Keratinocyte (primary cell): ENCODE results near the gene ABHD8. TPM values are rescaled to one million over a fixed set of nuclear protein-coding genes. Genes with fewer than 3 reads are reported as not detected.

Experiments used
- DNase-seq: peaks from one replicate; pipeline ENCODE4 v3.0.0-alpha.2; 2011; ENCODE audit warnings: low read depth, missing footprints, low spot score
- FAIRE-seq: peaks from 2 replicates; lab custom pipeline; 2011; peaks lifted over from hg19 to GRCh38; lab: Jason Lieb, UNC
- H2AFZ ChIP-seq: 2 replicates; pipeline ENCODE4 v1.6.0; 2012; ENCODE audit warnings: low read length, control low read depth, inconsistent platforms; ENCODE audit not compliant: control insufficient read depth
- H3K27ac ChIP-seq: 2 replicates; pipeline ENCODE4 v1.5.1; 2011; ENCODE audit warnings: low read length; ENCODE audit not compliant: control insufficient read depth, insufficient read depth
- H3K27me3 ChIP-seq: 3 replicates; pipeline ENCODE4 v1.6.0; 2011; ENCODE audit warnings: low read length; ENCODE audit not compliant: control insufficient read depth, insufficient read depth; ENCODE audit errors: extremely low read depth
- H3K36me3 ChIP-seq, 2 experiments: 2 replicates in 1 of 2; 3 replicates in 1 of 2; pipeline ENCODE4 v1.5.1; 2011; ENCODE audit warnings: low read length in 2 of 2, mild to moderate bottlenecking in 1 of 2; ENCODE audit not compliant: control insufficient read depth in 2 of 2, insufficient read depth in 2 of 2; ENCODE audit errors: extremely low read depth in 1 of 2
- H3K4me1 ChIP-seq: 3 replicates; pipeline ENCODE4 v1.5.1; 2011; ENCODE audit warnings: low read length; ENCODE audit not compliant: control insufficient read depth, insufficient read depth; ENCODE audit errors: extremely low read depth
- H3K4me2 ChIP-seq: 3 replicates; pipeline ENCODE4 v1.6.0; 2011; ENCODE audit warnings: low read depth, low read length; ENCODE audit not compliant: control insufficient read depth, insufficient read depth; ENCODE audit errors: extremely low read depth
- H3K4me3 ChIP-seq, 3 experiments: fragments of 200-600 bp in 1 of 3; sonication (generic) in 1 of 3; 2 replicates in 2 of 3; 3 replicates in 1 of 3; pipeline ENCODE4 v1.5.1; 2011 to 2016; ENCODE audit warnings: low read length in 3 of 3, mild to moderate bottlenecking in 3 of 3, control low read depth in 2 of 3, inconsistent platforms in 1 of 3, low read depth in 1 of 3, mixed read lengths in 1 of 3, mixed run types in 1 of 3, moderate library complexity in 1 of 3; ENCODE audit not compliant: control insufficient read depth in 2 of 3, insufficient read depth in 2 of 3; ENCODE audit errors: extremely low read depth in 1 of 3
- H3K79me2 ChIP-seq: 2 replicates; pipeline ENCODE4 v1.6.0; 2012; ENCODE audit warnings: low read length; ENCODE audit not compliant: control insufficient read depth, insufficient read depth
- H3K9ac ChIP-seq: 3 replicates; pipeline ENCODE4 v1.6.0; 2011; ENCODE audit warnings: low read length; ENCODE audit not compliant: control insufficient read depth, insufficient read depth; ENCODE audit errors: extremely low read depth
- H3K9me1 ChIP-seq: 3 replicates; pipeline ENCODE4 v1.6.0; 2011; ENCODE audit warnings: low read length; ENCODE audit not compliant: control insufficient read depth, insufficient read depth; ENCODE audit errors: extremely low read depth
- H3K9me3 ChIP-seq: 2 replicates; pipeline ENCODE4 v1.5.1; 2012; ENCODE audit warnings: low read depth, low read length; ENCODE audit not compliant: control insufficient read depth
- H4K20me1 ChIP-seq: 3 replicates; pipeline ENCODE4 v1.6.0; 2011; ENCODE audit warnings: low read length; ENCODE audit not compliant: control insufficient read depth, insufficient read depth; ENCODE audit errors: extremely low read depth
- CTCF ChIP-seq, 3 experiments: IDR thresholded peaks in 1 of 3; conservative IDR thresholded peaks in 1 of 3; optimal IDR thresholded peaks in 1 of 3; 2 replicates in 2 of 3; 3 replicates in 1 of 3; pipeline versions ENCODE3 to v1.5.1; 2011; ENCODE audit warnings: low read length in 3 of 3, mild to moderate bottlenecking in 3 of 3, moderate library complexity in 2 of 3, control low read depth in 1 of 3, inconsistent platforms in 1 of 3; ENCODE audit not compliant: insufficient read depth in 2 of 3; ENCODE audit errors: extremely low read depth in 1 of 3
- EZH2 ChIP-seq: IDR thresholded peaks from one replicate; pipeline ENCODE4 v1.6.1; 2012; ENCODE audit warnings: inconsistent platforms, mild to moderate bottlenecking, low read length, moderate library complexity
- dilution Hi-C: fragments of 300-500 bp; cut with MboI; formaldehyde crosslinking; loops from one replicate; pipeline ENCODE4 v1.7.0; 2020; ENCODE audit warnings: low sequenced_read_pairs; ENCODE audit not compliant: extremely low pct_ligation_motif_present
- polyA plus RNA-seq, 5 experiments: library from polyadenylated mRNA; depleted of rRNA in 3 of 5; stranded (reverse) in 3 of 5; stranded (forward) in 1 of 5; unstranded in 1 of 5; fragments of >200 nt; gene quantifications; 1 replicate in 1 of 5; 2 replicates in 3 of 5; 3 replicates in 1 of 5; pipeline versions ENCODE4 v1.2.1 to v1.2.3, GENCODE V29; 2011 to 2012; ENCODE audit warnings: missing spikeins in 2 of 5, low read depth in 1 of 5, low replicate concordance in 1 of 5

The ABHD8 gene
- polyA plus RNA-seq, 1 donor (not counting 4 experiments of a cell fraction or from before 2014, with no cell fraction given), result 4.1 TPM

GRCh38 chr19:17341386-17341785 is 38.2 kb upstream of the ABHD8 start:
- Histone ChIP-seq H3K79me2 (peaks cover 5% of the 10 kb centered on the region), H3K9me1 (no peaks in the 10 kb centered on the region), H3K4me3 (no peak overlapping the region), H2AFZ (no peak overlapping the region), H3K4me1 (peaks cover 9% of the 10 kb centered on the region), H3K9ac (no peak overlapping the region), H3K27ac (no peak overlapping the region), H3K9me3 (no peaks in the 10 kb centered on the region), H4K20me1 (no peaks in the 10 kb centered on the region), H3K36me3 (peaks cover 0 to 9% of the 10 kb centered on the region in 2 experiments), H3K4me2 (no peak overlapping the region), H3K27me3 (no peaks in the 10 kb centered on the region)
- FAIRE-seq (no peak), DNase-seq (no peak)
- TF ChIP-seq CTCF (optimal IDR thresholded peaks at IDR 0.05 in 1 of 3, IDR thresholded peaks at IDR 0.05 in 1 of 3, conservative IDR thresholded peaks at IDR 0.05 in 1 of 3; ENCODE audit: extremely low read depth in 1 of 3, insufficient read depth in 2 of 3, low read length in 3 of 3) (no peak), EZH2 (no peak)
- dilution Hi-C loops, result no loop called here

DNA sequence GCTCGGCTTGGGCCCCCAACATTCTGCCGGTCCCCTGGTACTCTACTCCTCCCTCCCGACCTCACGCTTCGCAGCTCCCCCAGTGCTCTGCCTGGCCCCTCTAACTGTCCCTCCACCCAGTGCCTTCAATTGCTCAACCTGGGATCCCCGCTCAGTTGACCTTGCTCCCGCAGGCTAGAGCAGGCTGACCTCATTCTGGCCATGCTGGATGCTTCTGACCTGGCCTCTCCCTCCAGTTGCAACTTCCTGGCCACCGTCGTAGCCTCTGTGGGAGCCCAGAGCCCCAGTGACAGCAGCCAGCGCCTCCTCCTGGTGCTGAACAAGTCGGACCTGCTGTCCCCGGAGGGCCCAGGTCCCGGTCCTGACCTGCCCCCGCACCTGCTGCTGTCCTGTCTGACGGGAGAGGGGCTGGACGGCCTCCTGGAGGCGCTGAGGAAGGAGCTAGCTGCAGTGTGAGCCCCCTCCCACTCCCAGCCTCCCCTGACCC is 37.7 kb upstream of the ABHD8 start:
- TF ChIP-seq EZH2, result no peak
- Histone ChIP-seq H3K4me3 (no peak overlapping the region), H3K27ac (no peak overlapping the region), H3K9me3 (no peaks in the 10 kb centered on the region), H4K20me1 (no peaks in the 10 kb centered on the region), H3K27me3 (no peaks in the 10 kb centered on the region), H3K4me2 (no peak overlapping the region), H3K36me3 (peaks cover 0 to 9% of the 10 kb centered on the region in 2 experiments), H3K9me1 (no peaks in the 10 kb centered on the region), H3K9ac (no peak overlapping the region), H3K4me1 (peaks cover 9% of the 10 kb centered on the region), H3K79me2 (peaks cover 5% of the 10 kb centered on the region), H2AFZ (no peak overlapping the region)
- FAIRE-seq, result no peak
- DNase-seq, result no peak
- dilution Hi-C loops, result no loop called here

GRCh38 chr19:17340302-17340870 is 37.2 kb upstream of the ABHD8 start:
- no peak overlapping the region for H3K4me2 ChIP-seq
- no peaks in the 10 kb centered on the region for H3K9me3 ChIP-seq
- no peak overlapping the region for H3K27ac ChIP-seq
- H3K9me1 ChIP-seq, result no peaks in the 10 kb centered on the region
- dilution Hi-C loops, result no loop called here
- H3K27me3 ChIP-seq, result no peaks in the 10 kb centered on the region
- H3K79me2 ChIP-seq, result peaks cover 5% of the 10 kb centered on the region
- no peaks in the 10 kb centered on the region for H4K20me1 ChIP-seq
- no peak overlapping the region for H2AFZ ChIP-seq
- peaks cover 0 to 9% of the 10 kb centered on the region in 2 experiments for H3K36me3 ChIP-seq
- no peak for TF ChIP-seq CTCF (optimal IDR thresholded peaks at IDR 0.05 in 1 of 3, IDR thresholded peaks at IDR 0.05 in 1 of 3, conservative IDR thresholded peaks at IDR 0.05 in 1 of 3; ENCODE audit: extremely low read depth in 1 of 3, insufficient read depth in 2 of 3, low read length in 3 of 3)
- TF ChIP-seq EZH2, result no peak
- H3K4me1 ChIP-seq, result peaks cover 11% of the 10 kb centered on the region
- H3K4me3 ChIP-seq, result no peak overlapping the region
- FAIRE-seq (no peak), DNase-seq (no peak)
- H3K9ac ChIP-seq, result no peak overlapping the region
